Neural progenitor cell (in vitro differentiated cells): Measurements from ENCODE around the gene FGD6. TPM values are rescaled to one million over a fixed set of nuclear protein-coding genes. Genes with fewer than 3 reads are reported as not detected.

Experiments used
- DNase-seq: peaks from one replicate; pipeline ENCODE4 v3.0.0-alpha.2; 2016; ENCODE audit warnings: low spot score
- H2AFZ ChIP-seq: fragments of 200-600 bp; sonication (generic); replicated peaks from 2 replicates; pipeline ENCODE4 v1.6.1; 2016; ENCODE audit warnings: antibody characterized with exemption
- H3F3A ChIP-seq: fragments of 200-600 bp; sonication (generic); 2 replicates; pipeline ENCODE4 v1.6.1; 2016; ENCODE audit warnings: antibody characterized with exemption, low read depth
- H3K27ac ChIP-seq: fragments of 200-600 bp; sonication (generic); 2 replicates; pipeline ENCODE4 v1.5.1; 2016; ENCODE audit warnings: mild to moderate bottlenecking
- H3K27me3 ChIP-seq: fragments of 200-600 bp; sonication (generic); 2 replicates; pipeline ENCODE4 v1.6.1; 2016; ENCODE audit warnings: mild to moderate bottlenecking, moderate library complexity
- H3K36me3 ChIP-seq: fragments of 200-600 bp; sonication (generic); 2 replicates; pipeline ENCODE4 v1.5.1; 2016
- H3K4me1 ChIP-seq: fragments of 200-600 bp; sonication (generic); 2 replicates; pipeline ENCODE4 v1.6.1; 2016; ENCODE audit warnings: mixed run types
- H3K4me2 ChIP-seq: fragments of 200-600 bp; sonication (generic); 2 replicates; pipeline ENCODE4 v1.6.1; 2016
- H3K4me3 ChIP-seq: fragments of 200-600 bp; sonication (generic); 2 replicates; pipeline ENCODE4 v1.5.1; 2016
- H3K79me2 ChIP-seq: fragments of 200-600 bp; sonication (generic); 2 replicates; pipeline ENCODE4 v1.6.1; 2016; ENCODE audit warnings: low read depth
- H3K9ac ChIP-seq: fragments of 200-600 bp; sonication (generic); 2 replicates; pipeline ENCODE4 v1.6.1; 2016
- H3K9me3 ChIP-seq: fragments of 200-600 bp; sonication (generic); 2 replicates; pipeline ENCODE4 v1.5.1; 2016; ENCODE audit warnings: low read depth
- H4K20me1 ChIP-seq: fragments of 200-600 bp; sonication (generic); 2 replicates; pipeline ENCODE4 v1.6.1; 2016; ENCODE audit warnings: low read depth
- H3K27ac Mint-ChIP-seq: 3 replicates; pipeline ENCODE4 v1.8.0; 2021; ENCODE audit warnings: mixed read lengths
- H3K27me3 Mint-ChIP-seq: 2 replicates; pipeline ENCODE4 v1.8.0; 2022; ENCODE audit warnings: low read depth, mild to moderate bottlenecking, inconsistent platforms, moderate library complexity, mixed read lengths; ENCODE audit not compliant: insufficient read depth
- H3K36me3 Mint-ChIP-seq: 3 replicates; pipeline ENCODE4 v1.8.0; 2021; ENCODE audit warnings: mixed read lengths
- H3K4me1 Mint-ChIP-seq: 3 replicates; pipeline ENCODE4 v1.8.0; 2021; ENCODE audit warnings: mixed read lengths
- H3K4me3 Mint-ChIP-seq: 3 replicates; pipeline ENCODE4 v1.8.0; 2021; ENCODE audit warnings: mild to moderate bottlenecking, moderate library complexity, mixed read lengths
- H3K9me3 Mint-ChIP-seq: 3 replicates; pipeline ENCODE4 v1.8.0; 2020; ENCODE audit warnings: mixed read lengths
- CTCF ChIP-seq: fragments of 200-600 bp; sonication (generic); IDR thresholded peaks from 2 replicates; pipeline ENCODE4 v1.5.1; 2017; ENCODE audit warnings: antibody characterized with exemption, mild to moderate bottlenecking
- EZH2 ChIP-seq: fragments of 200-600 bp; sonication (generic); IDR thresholded peaks from 2 replicates; pipeline ENCODE4 v1.6.1; 2017; ENCODE audit warnings: antibody characterized with exemption, mild to moderate bottlenecking, moderate library complexity
- EZH2phosphoT487 ChIP-seq: fragments of 200-600 bp; sonication (generic); IDR thresholded peaks from 2 replicates; pipeline ENCODE4 v1.6.1; 2017; ENCODE audit warnings: antibody characterized with exemption
- total RNA-seq: library from RNA; depleted of rRNA; stranded (reverse); fragments of >200 nt; gene quantifications from 2 replicates; pipeline ENCODE4 v1.2.3, GENCODE V29; 2015; ENCODE audit warnings: low replicate concordance

Gene FGD6
- total RNA-seq, 1 donor from 2014 or later, result 32.0 TPM

- Mint-ChIP-seq H3K27ac (no peak overlapping the region), H3K4me1 (peaks cover 21% of the 10 kb centered on the region), H3K36me3 (peaks cover 6% of the 10 kb centered on the region), H3K9me3 (no peaks in the 10 kb centered on the region), H3K27me3 (no peaks in the 10 kb centered on the region), H3K4me3 (no peak overlapping the region)
- Histone ChIP-seq H3K4me2 (peak overlapping the region; percentile 19), H3F3A (peaks cover 24% of the 10 kb centered on the region), H3K27me3 (no peaks in the 10 kb centered on the region), H4K20me1 (peaks cover 15% of the 10 kb centered on the region), H3K4me3 (no peak overlapping the region), H3K79me2 (peaks cover 89% of the 10 kb centered on the region), H2AFZ (no peak overlapping the region), H3K9ac (no peak overlapping the region), H3K36me3 (no peaks in the 10 kb centered on the region), H3K4me1 (peaks cover 22% of the 10 kb centered on the region), H3K9me3 (no peaks in the 10 kb centered on the region), H3K27ac (no peak overlapping the region)
- DNase-seq, result no peak
- TF ChIP-seq EZH2phosphoT487, result no peak
- no peak for TF ChIP-seq EZH2
- TF ChIP-seq CTCF, result no peak
These were observed 3.3 kb downstream of the FGD6 start for GRCh38 chr12:95213928-95214327.

GRCh38 chr12:95213119-95213518, 4.1 kb downstream of the FGD6 start:
- Histone ChIP-seq H3F3A (peaks cover 21% of the 10 kb centered on the region), H3K27ac (no peak overlapping the region), H3K4me2 (no peak overlapping the region), H3K9ac (no peak overlapping the region), H3K9me3 (no peaks in the 10 kb centered on the region), H3K4me3 (no peak overlapping the region), H3K79me2 (peaks cover 89% of the 10 kb centered on the region), H3K4me1 (peaks cover 22% of the 10 kb centered on the region), H2AFZ (no peak overlapping the region), H3K27me3 (no peaks in the 10 kb centered on the region), H3K36me3 (no peaks in the 10 kb centered on the region), H4K20me1 (peaks cover 15% of the 10 kb centered on the region)
- no peak overlapping the region for H3K4me3 Mint-ChIP-seq
- H3K4me1 Mint-ChIP-seq, result peaks cover 19% of the 10 kb centered on the region
- no peaks in the 10 kb centered on the region for H3K9me3 Mint-ChIP-seq
- no peaks in the 10 kb centered on the region for H3K27me3 Mint-ChIP-seq
- no peak for DNase-seq
- TF ChIP-seq CTCF, result no peak
- no peak for TF ChIP-seq EZH2
- TF ChIP-seq EZH2phosphoT487, result no peak
- peaks cover 14% of the 10 kb centered on the region for H3K36me3 Mint-ChIP-seq
- H3K27ac Mint-ChIP-seq, result no peak overlapping the region

GRCh38 chr12:95212586-95212985, 4.7 kb downstream of the FGD6 start:
- Mint-ChIP-seq H3K27me3 (no peaks in the 10 kb centered on the region), H3K36me3 (peaks cover 16% of the 10 kb centered on the region), H3K9me3 (no peaks in the 10 kb centered on the region), H3K27ac (no peak overlapping the region), H3K4me3 (no peak overlapping the region), H3K4me1 (peaks cover 19% of the 10 kb centered on the region)
- Histone ChIP-seq H3K27ac (no peak overlapping the region), H3K9ac (no peak overlapping the region), H3K4me2 (no peak overlapping the region), H3K79me2 (peaks cover 90% of the 10 kb centered on the region), H3K4me1 (peaks cover 22% of the 10 kb centered on the region), H3K36me3 (no peaks in the 10 kb centered on the region), H3F3A (peaks cover 16% of the 10 kb centered on the region), H2AFZ (no peak overlapping the region), H3K9me3 (no peaks in the 10 kb centered on the region), H3K27me3 (no peaks in the 10 kb centered on the region), H4K20me1 (peaks cover 15% of the 10 kb centered on the region), H3K4me3 (no peak overlapping the region)
- DNase-seq, result no peak
- TF ChIP-seq EZH2 (no peak), EZH2phosphoT487 (no peak), CTCF (no peak)

GRCh38 chr12:95208678-95209077, 8.6 kb downstream of the FGD6 start:
- H3K4me3 Mint-ChIP-seq, result no peak overlapping the region
- H3K36me3 Mint-ChIP-seq, result peaks cover 22% of the 10 kb centered on the region
- TF ChIP-seq EZH2phosphoT487 (no peak), EZH2 (no peak), CTCF (no peak)
- no peak for DNase-seq
- Histone ChIP-seq H3K4me3 (no peak overlapping the region), H3K9me3 (no peaks in the 10 kb centered on the region), H3K27me3 (no peaks in the 10 kb centered on the region), H3K79me2 (peaks cover 94% of the 10 kb centered on the region), H4K20me1 (peaks cover 23% of the 10 kb centered on the region), H3F3A (peaks cover 26% of the 10 kb centered on the region), H3K4me1 (peaks cover 27% of the 10 kb centered on the region), H3K27ac (no peak overlapping the region), H3K9ac (no peak overlapping the region), H3K36me3 (no peaks in the 10 kb centered on the region), H2AFZ (no peak overlapping the region), H3K4me2 (no peak overlapping the region)
- H3K9me3 Mint-ChIP-seq, result no peaks in the 10 kb centered on the region
- no peak overlapping the region for H3K27ac Mint-ChIP-seq
- no peaks in the 10 kb centered on the region for H3K27me3 Mint-ChIP-seq
- peaks cover 28% of the 10 kb centered on the region for H3K4me1 Mint-ChIP-seq
